HL-60 (cell line): Measurements from ENCODE around the gene ACOT13.
"Not testable (repeated sequence)": the region's sequence is repeated elsewhere in the genome, so short reads cannot be mapped to it uniquely, and the experiment has no call there.

Experiments
- DNase-seq, 2 experiments: peaks; one replicate each; pipeline ENCODE4 v3.0.0-alpha.2; 2010 to 2020; ENCODE audit warnings: low read depth in 1 of 2, low spot score in 1 of 2
- H3K27ac ChIP-seq: fragments of 250-450 bp; sonication (Bioruptor Pico); replicated peaks from 2 replicates; pipeline ENCODE4 v1.5.1; 2020; ENCODE audit warnings: mild to moderate bottlenecking, moderate library complexity
- H3K27me3 ChIP-seq: fragments of 250-450 bp; sonication (Bioruptor Pico); 2 replicates; pipeline ENCODE4 v1.5.1; 2021; ENCODE audit warnings: mild to moderate bottlenecking, moderate library complexity; ENCODE audit not compliant: insufficient read depth, poor library complexity, severe bottlenecking
- H3K4me3 ChIP-seq: replicated peaks from 2 replicates; pipeline ENCODE4 v1.5.1; 2011; ENCODE audit warnings: mild to moderate bottlenecking, control low read depth, low read length; ENCODE audit not compliant: insufficient read depth
- CTCF ChIP-seq: IDR thresholded peaks from one replicate; pipeline ENCODE4 v1.5.1; 2011; ENCODE audit warnings: low read length, control low read depth, inconsistent platforms; ENCODE audit not compliant: insufficient read depth
- GABPA ChIP-seq: IDR thresholded peaks from 2 replicates; pipeline ENCODE4 v1.6.1; 2012; ENCODE audit warnings: low read depth
- POLR2AphosphoS5 ChIP-seq: IDR thresholded peaks from 2 replicates; pipeline ENCODE4 v1.6.1; 2012; ENCODE audit warnings: low read depth
- SPI1 ChIP-seq: IDR thresholded peaks from 2 replicates; pipeline ENCODE4 v1.6.1; 2012; ENCODE audit warnings: low read depth, mild to moderate bottlenecking, borderline replicate concordance
- TF ChIP-seq, protein P1 (sequence below): IDR thresholded peaks from 2 replicates; pipeline ENCODE4 v1.6.1; 2012; ENCODE audit warnings: low read depth; ENCODE audit not compliant: insufficient replicate concordance

The ACOT13 gene

DNA sequence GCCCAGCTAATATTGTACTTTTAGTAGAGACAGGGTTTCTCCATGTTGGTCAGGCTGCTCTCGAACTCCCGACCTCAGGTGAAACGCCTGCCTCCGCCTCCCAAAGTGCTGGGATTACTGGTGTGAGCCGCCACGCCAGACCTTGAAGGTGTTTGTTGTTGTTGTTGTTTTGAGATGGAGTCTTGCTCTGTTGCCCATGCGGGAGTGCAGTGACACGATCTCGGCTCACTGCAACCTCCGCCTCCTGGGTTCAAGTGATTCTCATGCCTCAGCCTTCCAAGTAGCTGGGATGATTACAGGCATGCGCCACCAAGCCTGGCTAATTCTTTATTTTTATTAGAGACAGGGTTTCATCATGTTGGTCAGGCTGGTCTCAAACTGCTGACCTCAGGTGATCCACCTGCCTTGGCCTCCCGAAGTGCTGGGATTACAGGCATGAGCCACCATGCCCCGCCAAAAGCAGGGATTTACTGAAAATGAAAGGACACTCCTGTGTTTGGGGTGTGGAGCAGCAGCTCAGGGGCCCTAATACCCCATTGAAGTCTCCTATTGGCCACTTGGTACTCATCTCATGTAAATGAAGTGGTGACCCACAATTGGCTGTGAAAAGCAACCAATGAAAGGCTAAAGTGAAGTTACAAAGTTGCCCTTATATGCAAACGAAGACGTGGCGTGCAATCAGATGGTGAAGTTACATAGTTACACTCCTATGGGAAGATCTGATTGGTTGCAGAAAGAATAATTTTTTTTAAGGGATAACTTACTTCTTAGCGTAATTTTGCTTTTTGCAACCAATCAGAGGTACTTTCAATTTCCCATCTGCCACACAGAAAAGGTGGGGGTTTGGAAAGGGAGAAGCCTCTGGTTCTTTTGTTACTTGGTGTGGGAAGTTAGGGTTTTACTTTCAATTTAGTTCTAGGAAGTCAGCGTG lies 1.5 kb downstream of the ACOT13 start:
- TF ChIP-seq, protein P1, sequence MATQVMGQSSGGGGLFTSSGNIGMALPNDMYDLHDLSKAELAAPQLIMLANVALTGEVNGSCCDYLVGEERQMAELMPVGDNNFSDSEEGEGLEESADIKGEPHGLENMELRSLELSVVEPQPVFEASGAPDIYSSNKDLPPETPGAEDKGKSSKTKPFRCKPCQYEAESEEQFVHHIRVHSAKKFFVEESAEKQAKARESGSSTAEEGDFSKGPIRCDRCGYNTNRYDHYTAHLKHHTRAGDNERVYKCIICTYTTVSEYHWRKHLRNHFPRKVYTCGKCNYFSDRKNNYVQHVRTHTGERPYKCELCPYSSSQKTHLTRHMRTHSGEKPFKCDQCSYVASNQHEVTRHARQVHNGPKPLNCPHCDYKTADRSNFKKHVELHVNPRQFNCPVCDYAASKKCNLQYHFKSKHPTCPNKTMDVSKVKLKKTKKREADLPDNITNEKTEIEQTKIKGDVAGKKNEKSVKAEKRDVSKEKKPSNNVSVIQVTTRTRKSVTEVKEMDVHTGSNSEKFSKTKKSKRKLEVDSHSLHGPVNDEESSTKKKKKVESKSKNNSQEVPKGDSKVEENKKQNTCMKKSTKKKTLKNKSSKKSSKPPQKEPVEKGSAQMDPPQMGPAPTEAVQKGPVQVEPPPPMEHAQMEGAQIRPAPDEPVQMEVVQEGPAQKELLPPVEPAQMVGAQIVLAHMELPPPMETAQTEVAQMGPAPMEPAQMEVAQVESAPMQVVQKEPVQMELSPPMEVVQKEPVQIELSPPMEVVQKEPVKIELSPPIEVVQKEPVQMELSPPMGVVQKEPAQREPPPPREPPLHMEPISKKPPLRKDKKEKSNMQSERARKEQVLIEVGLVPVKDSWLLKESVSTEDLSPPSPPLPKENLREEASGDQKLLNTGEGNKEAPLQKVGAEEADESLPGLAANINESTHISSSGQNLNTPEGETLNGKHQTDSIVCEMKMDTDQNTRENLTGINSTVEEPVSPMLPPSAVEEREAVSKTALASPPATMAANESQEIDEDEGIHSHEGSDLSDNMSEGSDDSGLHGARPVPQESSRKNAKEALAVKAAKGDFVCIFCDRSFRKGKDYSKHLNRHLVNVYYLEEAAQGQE, result peak; percentile 32
- TF ChIP-seq POLR2AphosphoS5, result 0 out of 2 replicates have a peak, but pooled peaks have one; percentile 30
- H3K27ac ChIP-seq, result peak overlapping the region; percentile 87
- DNase-seq, result peak; percentile 89 to 94
- not testable (repeated sequence) for H3K27me3 ChIP-seq
- peak overlapping the region; percentile 70 for H3K4me3 ChIP-seq

DNA sequence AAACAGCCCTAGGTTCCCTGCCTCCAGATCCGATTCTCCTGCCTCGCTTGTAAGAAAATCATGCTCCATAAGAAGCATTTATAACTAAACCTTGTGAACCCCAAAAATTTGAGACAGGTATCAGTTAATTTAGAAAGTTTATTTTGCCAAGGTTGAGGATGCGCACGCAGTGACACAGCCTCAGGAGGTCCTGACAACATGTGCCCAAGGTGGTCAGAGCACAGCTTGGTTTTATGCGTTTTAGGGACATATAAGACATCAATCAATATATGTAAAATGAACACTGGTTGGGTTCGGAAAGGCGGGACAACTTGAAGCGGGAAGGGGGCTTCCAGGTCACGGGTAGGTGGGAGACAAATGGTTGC lies 2.1 kb downstream of the ACOT13 start:
- TF ChIP-seq, protein P1, result peak; percentile 16
- TF ChIP-seq CTCF, result no peak
- peak overlapping the region; percentile 79 for H3K27ac ChIP-seq
- no peaks in the 10 kb centered on the region for H3K27me3 ChIP-seq
- H3K4me3 ChIP-seq, result peak overlapping the region; percentile 70
- no peak for DNase-seq

DNA sequence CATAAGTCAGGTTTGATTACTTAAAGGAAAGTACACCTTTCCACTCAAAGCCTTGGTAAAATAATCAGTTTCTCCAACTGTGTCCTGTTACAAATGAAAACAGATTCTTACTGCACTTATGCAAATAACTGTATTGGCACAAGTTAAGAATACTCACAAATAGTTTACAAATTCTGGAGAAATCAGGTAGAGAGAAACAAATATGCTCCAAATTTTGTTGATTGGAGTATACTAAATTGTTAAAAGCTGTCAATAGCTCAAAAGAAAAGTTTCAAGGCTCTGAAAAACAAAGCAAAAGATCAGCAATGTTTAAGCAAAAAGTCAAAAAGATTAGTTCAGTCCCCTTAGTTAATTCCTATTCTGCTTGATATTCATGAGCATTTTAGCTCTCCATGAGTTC lies 3.6 kb downstream of the ACOT13 start:
- not testable (repeated sequence) for DNase-seq, H3K27ac ChIP-seq, H3K4me3 ChIP-seq, H3K27me3 ChIP-seq

DNA sequence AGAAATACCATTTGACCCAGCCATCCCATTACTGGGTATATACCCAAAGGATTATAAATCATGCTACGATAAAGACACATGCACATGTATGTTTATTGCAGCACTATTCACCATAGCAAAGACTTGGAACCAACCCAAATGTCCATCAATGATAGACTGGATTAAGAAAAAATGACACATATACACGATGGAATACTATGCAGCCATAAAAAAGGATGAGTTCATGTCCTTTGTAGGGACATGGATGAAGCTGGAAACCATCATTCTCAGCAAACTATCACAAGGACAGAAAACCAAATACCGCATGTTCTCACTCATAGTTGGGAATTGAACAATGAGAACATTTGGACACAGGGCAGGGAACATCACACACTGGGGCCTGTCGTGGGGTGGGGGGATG lies 4.2 kb downstream of the ACOT13 start:
- not testable (repeated sequence) for DNase-seq, H3K27ac ChIP-seq, H3K27me3 ChIP-seq, H3K4me3 ChIP-seq

DNA sequence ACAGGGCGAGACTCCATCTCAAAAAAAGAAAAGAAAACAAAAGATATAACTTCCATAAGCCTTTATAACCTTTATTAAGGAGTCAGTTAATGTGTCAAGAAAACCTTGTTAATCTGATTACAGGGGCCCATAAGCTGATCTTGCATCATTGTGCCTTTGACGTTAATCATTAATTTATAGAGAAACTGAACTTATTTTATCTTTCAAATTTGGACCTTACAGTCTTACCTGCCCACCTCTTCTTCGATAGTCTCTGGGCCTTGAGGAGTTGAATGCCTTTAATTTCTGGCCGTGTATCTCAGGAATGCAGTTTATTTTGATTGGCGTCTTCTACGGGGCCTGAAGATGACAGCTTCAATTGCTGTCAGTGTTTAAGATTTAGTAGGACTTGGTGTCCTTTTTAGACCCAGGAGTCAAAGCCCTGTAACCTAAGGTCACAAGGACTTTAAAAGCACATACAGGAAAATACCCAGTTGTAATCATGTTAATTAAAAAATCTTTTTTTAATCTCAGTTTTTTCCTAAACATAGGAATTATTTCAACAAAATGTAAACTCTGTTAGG lies 5.8 kb downstream of the ACOT13 start:
- DNase-seq, result no peak
- Histone ChIP-seq H3K27ac (no peak overlapping the region), H3K27me3 (no peaks in the 10 kb centered on the region), H3K4me3 (no peak overlapping the region)
- TF ChIP-seq CTCF (no peak), POLR2AphosphoS5 (no peak), SPI1 (no peak), GABPA (no peak)
- TF ChIP-seq, protein P1, result no peak
